CD8-positive, alpha-beta memory T cell (primary cell): Measurements from ENCODE around the gene RAD51B. TPM values are rescaled to one million over a fixed set of nuclear protein-coding genes. Genes with fewer than 3 reads are reported as not detected.

Source experiments
- CTCF ChIA-PET: fragments of 350-600 bp; sonication (Branson Sonifier 250); formaldehyde crosslinking; loops from one replicate; lab custom pipeline; 2021; ENCODE audit warnings: antibody characterized with exemption; lab: Charles Lee
- POLR2A ChIA-PET: fragments of 350-600 bp; sonication (Branson Sonifier 250); formaldehyde crosslinking; loops from one replicate; lab custom pipeline; 2021; ENCODE audit warnings: antibody characterized with exemption; lab: Charles Lee
- DNase-seq, 5 donors: peaks; one replicate each; pipeline versions ENCODE4 v3.0.0 to v3.0.0-alpha.2; 2020 to 2022; ENCODE audit warnings: mixed read lengths in 1 of 5
- H3K27ac ChIP-seq: one replicate; pipeline ENCODE4 v1.7.0; 2013; ENCODE audit warnings: low read depth, mild to moderate bottlenecking, low read length, moderate library complexity
- H3K27me3 ChIP-seq: 2 replicates; pipeline ENCODE4 v1.7.0; 2013; ENCODE audit warnings: low read length, mild to moderate bottlenecking; ENCODE audit not compliant: insufficient read depth, poor library complexity, severe bottlenecking
- H3K36me3 ChIP-seq: 2 replicates; pipeline ENCODE4 v1.7.0; 2013; ENCODE audit warnings: mild to moderate bottlenecking, low read length, moderate library complexity; ENCODE audit not compliant: insufficient read depth
- H3K4me1 ChIP-seq: 2 replicates; pipeline ENCODE4 v1.7.0; 2013; ENCODE audit warnings: mild to moderate bottlenecking, low read length, moderate library complexity; ENCODE audit not compliant: insufficient read depth
- H3K4me3 ChIP-seq: 2 replicates; pipeline ENCODE4 v1.7.0; 2013; ENCODE audit warnings: mild to moderate bottlenecking, low read length
- H3K9me3 ChIP-seq: 2 replicates; pipeline ENCODE4 v1.7.0; 2013; ENCODE audit warnings: mild to moderate bottlenecking, low read length
- H3K27ac Mint-ChIP-seq, 8 donors: one replicate each; pipeline ENCODE4 v1.8.0; 2020 to 2021; ENCODE audit warnings: mixed read lengths in 8 of 8, mild to moderate bottlenecking in 6 of 8, inconsistent platforms in 3 of 8, moderate library complexity in 3 of 8
- H3K27me3 Mint-ChIP-seq, 2 donors: one replicate each; pipeline ENCODE4 v1.8.0; 2020 to 2021; ENCODE audit warnings: mixed read lengths in 2 of 2, mild to moderate bottlenecking in 1 of 2, moderate library complexity in 1 of 2
- H3K36me3 Mint-ChIP-seq, 3 donors: one replicate each; pipeline ENCODE4 v1.8.0; 2020 to 2021; ENCODE audit warnings: mixed read lengths in 3 of 3, inconsistent platforms in 1 of 3, mild to moderate bottlenecking in 1 of 3
- H3K4me1 Mint-ChIP-seq, 3 donors: one replicate each; pipeline ENCODE4 v1.8.0; 2020 to 2021; ENCODE audit warnings: mixed read lengths in 3 of 3, inconsistent platforms in 1 of 3, mild to moderate bottlenecking in 1 of 3
- H3K4me3 Mint-ChIP-seq, 7 donors: one replicate each; pipeline ENCODE4 v1.8.0; 2020 to 2021; ENCODE audit warnings: mixed read lengths in 7 of 7, mild to moderate bottlenecking in 6 of 7, moderate library complexity in 4 of 7, inconsistent platforms in 2 of 7
- H3K9me3 Mint-ChIP-seq, 5 donors: one replicate each; pipeline ENCODE4 v1.8.0; 2020 to 2022; ENCODE audit warnings: mixed read lengths in 5 of 5, mild to moderate bottlenecking in 3 of 5, moderate library complexity in 2 of 5, inconsistent platforms in 1 of 5
- polyA plus RNA-seq: library from polyadenylated mRNA; unstranded; fragments of 300-500 nt; fragmentation: Illumina TruSeq; gene quantifications from one replicate; pipeline ENCODE4 v1.2.3, GENCODE V29; 2021
- total RNA-seq, 2 experiments: library from RNA; stranded (reverse); gene quantifications; one replicate each; pipeline ENCODE4 v1.2.3, GENCODE V29; 2021

The RAD51B gene
- total and polyA plus RNA-seq, 3 experiments from 2014 or later, result 15.7 to 22.9 (median 17.4) TPM

DNA sequence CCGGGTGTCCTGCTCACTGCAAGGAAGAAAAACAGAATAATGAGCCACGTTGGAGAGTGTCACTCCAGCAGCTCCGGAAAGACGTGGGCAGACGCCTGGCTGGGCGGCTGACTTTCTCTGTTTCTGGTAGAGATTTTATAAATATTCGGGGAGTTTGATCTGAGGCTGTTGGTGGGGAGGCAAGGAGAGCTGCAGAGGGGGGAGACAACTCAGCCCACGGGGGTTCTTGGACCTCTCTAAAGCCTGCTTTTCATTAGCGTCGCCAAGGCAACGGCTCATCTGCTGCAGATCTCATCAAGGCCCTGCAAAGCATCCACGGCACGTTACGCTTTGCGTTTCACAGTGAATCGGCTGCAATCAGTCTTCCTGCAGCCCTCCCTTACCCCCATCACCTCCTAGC lies 766.1 kb downstream of the RAD51B start:
- no peaks in the 10 kb centered on the region for H3K27me3 Mint-ChIP-seq
- no peak for DNase-seq
- Histone ChIP-seq H3K4me3 (no peak overlapping the region), H3K27me3 (no peaks in the 10 kb centered on the region), H3K9me3 (no peaks in the 10 kb centered on the region), H3K27ac (no peak overlapping the region), H3K36me3 (no peaks in the 10 kb centered on the region), H3K4me1 (no peaks in the 10 kb centered on the region)
- ChIA-PET CTCF (no interaction called here), POLR2A (no interaction called here)
- H3K4me3 Mint-ChIP-seq, result no peak overlapping the region
- peaks cover 0 to 3% (median 0%) of the 10 kb centered on the region in 3 donors for H3K4me1 Mint-ChIP-seq
- H3K9me3 Mint-ChIP-seq, result peaks cover 0 to 2% (median 0%) of the 10 kb centered on the region in 5 donors
- H3K36me3 Mint-ChIP-seq, result peaks cover 0 to 10% (median 3%) of the 10 kb centered on the region in 3 donors
- H3K27ac Mint-ChIP-seq, result peak overlapping the region in 1 of 8 donors; percentile 92

DNA sequence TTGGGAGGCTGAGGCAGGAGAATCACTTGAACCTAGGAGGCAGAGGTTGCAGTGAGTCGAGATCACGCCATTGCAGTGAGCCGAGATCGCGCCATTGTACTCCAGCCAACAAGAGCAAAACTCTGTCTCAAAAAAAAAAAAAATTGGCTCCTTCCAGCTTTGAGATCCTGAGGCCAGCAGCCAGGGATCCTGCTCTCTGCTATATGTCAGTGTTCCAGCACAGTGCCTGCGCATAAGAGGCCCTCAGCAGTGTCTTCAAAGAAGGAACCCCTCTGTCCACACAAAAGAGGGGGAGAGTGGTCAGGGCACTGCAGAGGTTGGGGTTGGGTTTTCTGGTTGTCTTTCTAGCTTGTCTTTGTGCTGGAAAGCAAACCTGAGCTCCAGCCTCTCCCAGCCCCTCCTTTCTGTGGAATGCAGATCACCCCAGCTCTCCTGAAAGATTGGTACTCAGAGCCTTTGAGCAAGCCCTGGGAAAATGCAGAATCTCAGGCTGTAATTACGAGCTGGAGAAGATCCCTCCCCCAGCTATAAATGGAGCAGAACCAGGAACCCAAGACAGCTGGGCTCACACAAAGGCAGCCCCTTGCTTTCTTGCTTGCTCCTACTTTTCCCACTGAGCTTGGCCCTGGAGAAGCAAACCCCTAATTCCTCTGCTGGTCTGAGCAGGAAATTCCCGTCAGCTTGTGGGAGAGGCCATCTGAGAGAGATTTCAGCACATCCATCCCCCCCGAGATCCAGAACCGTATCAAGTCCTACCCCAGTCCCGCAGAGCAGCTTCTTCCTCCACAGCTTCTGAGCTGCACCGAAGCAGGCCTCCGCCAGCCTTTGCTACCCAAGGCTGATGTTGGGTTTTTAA lies 767.5 kb downstream of the RAD51B start:
- H3K4me1 Mint-ChIP-seq, result peaks cover 0 to 3% (median 0%) of the 10 kb centered on the region in 3 donors
- no peak overlapping the region for H3K27ac ChIP-seq
- H3K27me3 Mint-ChIP-seq, result no peaks in the 10 kb centered on the region
- peaks cover 0 to 3% (median 0%) of the 10 kb centered on the region in 3 donors for H3K36me3 Mint-ChIP-seq
- DNase-seq, result no peak
- ChIA-PET CTCF (interaction anchor here (0.6 kb wide), 1 partner anchor 481 kb away, joined by 3 read pairs; no protein-coding TSS in a partner anchor), POLR2A (no interaction called here)
- no peaks in the 10 kb centered on the region for H3K36me3 ChIP-seq
- no peak overlapping the region for H3K4me3 ChIP-seq
- peak overlapping the region in 1 of 8 donors; percentile 35 for H3K27ac Mint-ChIP-seq
- no peak overlapping the region for H3K4me3 Mint-ChIP-seq
- no peaks in the 10 kb centered on the region for H3K9me3 Mint-ChIP-seq
- no peaks in the 10 kb centered on the region for H3K27me3 ChIP-seq
- no peaks in the 10 kb centered on the region for H3K9me3 ChIP-seq
- no peaks in the 10 kb centered on the region for H3K4me1 ChIP-seq

DNA sequence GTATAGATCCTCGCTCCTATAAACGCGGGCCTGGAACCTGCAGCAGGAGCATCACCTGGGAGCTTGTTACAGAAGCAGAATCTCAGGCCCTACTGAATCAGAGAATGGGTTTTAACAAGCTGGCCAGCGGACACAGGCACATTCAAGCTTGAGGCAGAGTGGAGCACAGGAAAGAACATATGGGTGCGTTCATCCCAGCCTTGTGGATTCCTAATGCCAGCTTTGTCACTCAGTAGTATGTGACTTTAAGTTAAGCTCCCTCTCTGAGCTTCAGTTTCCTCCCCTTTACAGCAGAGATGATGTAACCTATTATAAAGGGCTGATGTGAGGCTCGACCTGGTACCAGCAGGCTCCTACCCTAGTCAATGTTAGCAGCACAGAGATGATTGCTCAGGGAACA lies 768.4 kb downstream of the RAD51B start:
- DNase-seq, result no peak
- Histone ChIP-seq H3K4me3 (no peak overlapping the region), H3K36me3 (no peaks in the 10 kb centered on the region), H3K9me3 (no peaks in the 10 kb centered on the region), H3K27me3 (no peaks in the 10 kb centered on the region), H3K4me1 (no peaks in the 10 kb centered on the region), H3K27ac (no peak overlapping the region)
- H3K9me3 Mint-ChIP-seq, result no peaks in the 10 kb centered on the region
- POLR2A ChIA-PET, result no interaction called here
- peak overlapping the region in 1 of 8 donors; percentile 66 for H3K27ac Mint-ChIP-seq
- CTCF ChIA-PET, result interaction anchor here (0.6 kb wide), 1 partner anchor 480 kb away, joined by 3 read pairs; no protein-coding TSS in a partner anchor
- peaks cover 0 to 3% (median 0%) of the 10 kb centered on the region in 3 donors for H3K4me1 Mint-ChIP-seq
- H3K4me3 Mint-ChIP-seq, result no peak overlapping the region
- H3K27me3 Mint-ChIP-seq, result no peaks in the 10 kb centered on the region
- H3K36me3 Mint-ChIP-seq, result peaks cover 0 to 5% (median 0%) of the 10 kb centered on the region in 3 donors

DNA sequence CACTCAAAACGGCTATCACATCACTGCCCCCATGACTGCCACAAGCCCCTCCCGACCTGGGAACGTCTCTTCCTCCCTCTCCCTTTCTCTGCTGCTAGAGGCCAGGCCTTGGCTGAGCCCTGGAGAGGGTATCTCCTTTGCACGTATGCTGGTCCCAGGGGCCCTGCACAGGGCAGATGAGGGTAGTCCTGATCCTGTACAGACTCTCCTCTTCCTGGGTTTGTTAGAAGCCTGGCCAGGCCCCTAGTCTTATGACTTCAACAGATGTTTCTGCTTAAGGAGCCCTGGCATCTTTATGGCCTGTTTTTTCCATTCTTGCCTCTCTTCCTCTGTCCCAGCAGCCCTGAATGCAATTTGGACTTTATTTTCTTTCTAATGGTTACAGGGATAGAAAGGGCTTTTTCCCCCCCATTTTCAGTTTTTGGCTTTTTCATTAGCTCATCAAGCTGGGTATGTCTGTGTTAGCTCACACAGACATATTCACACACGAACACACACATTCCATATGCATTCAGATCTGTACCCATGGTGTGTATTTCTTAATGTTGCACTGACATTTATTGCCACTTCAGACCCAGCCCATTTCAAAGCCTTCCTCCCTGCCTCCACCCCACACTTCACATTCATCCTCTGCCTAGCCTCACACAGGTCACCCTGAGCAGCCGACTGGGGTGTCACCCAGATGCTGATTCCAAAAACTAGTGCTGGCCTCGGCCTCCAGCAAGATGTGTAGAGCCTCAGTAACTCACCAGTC lies 770.0 kb downstream of the RAD51B start:
- peak overlapping the region in 3 of 8 donors; percentile 4 to 39 (median 6) for H3K27ac Mint-ChIP-seq
- POLR2A ChIA-PET, result no interaction called here

DNA sequence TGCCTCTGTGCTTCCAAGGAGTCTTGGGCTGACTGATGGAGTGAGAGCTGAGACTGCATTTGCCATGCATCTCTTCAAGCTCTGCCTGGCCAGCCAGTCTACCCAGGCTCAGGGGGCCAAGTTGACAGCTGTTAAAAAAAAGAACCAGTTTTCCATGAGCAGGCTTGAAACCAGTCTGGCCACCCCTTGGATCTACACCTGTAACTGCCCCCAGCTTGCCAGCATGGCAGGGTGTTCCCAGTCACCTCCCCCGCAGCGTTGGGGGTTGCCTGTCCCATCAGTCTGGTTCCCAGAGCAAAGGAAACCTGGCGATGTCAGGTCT lies 770.6 kb downstream of the RAD51B start:
- Histone ChIP-seq H3K9me3 (no peaks in the 10 kb centered on the region), H3K27ac (no peak overlapping the region), H3K27me3 (no peaks in the 10 kb centered on the region), H3K36me3 (no peaks in the 10 kb centered on the region), H3K4me1 (no peaks in the 10 kb centered on the region), H3K4me3 (no peak overlapping the region)
- Mint-ChIP-seq H3K4me3 (no peak overlapping the region), H3K9me3 (no peaks in the 10 kb centered on the region), H3K27me3 (no peaks in the 10 kb centered on the region), H3K4me1 (peaks cover 5 to 12% (median 8%) of the 10 kb centered on the region in 3 donors), H3K36me3 (peaks cover 0 to 1% (median 0%) of the 10 kb centered on the region in 3 donors), H3K27ac (peak overlapping the region in 1 of 8 donors; percentile 39)
- no peak for DNase-seq
- CTCF ChIA-PET, result no interaction called here
- POLR2A ChIA-PET, result no interaction called here

More for the DNA sequence above, 770.0 kb downstream of the RAD51B start:
- no peaks in the 10 kb centered on the region for H3K9me3 ChIP-seq
- H3K4me1 Mint-ChIP-seq, result peaks cover 5 to 12% (median 8%) of the 10 kb centered on the region in 3 donors
- H3K27ac ChIP-seq, result no peak overlapping the region
- H3K4me3 ChIP-seq, result no peak overlapping the region
- CTCF ChIA-PET, result no interaction called here
- H3K27me3 ChIP-seq, result no peaks in the 10 kb centered on the region
- no peaks in the 10 kb centered on the region for H3K4me1 ChIP-seq
- no peaks in the 10 kb centered on the region for H3K27me3 Mint-ChIP-seq
- no peaks in the 10 kb centered on the region for H3K36me3 ChIP-seq
- H3K4me3 Mint-ChIP-seq, result no peak overlapping the region
- no peaks in the 10 kb centered on the region for H3K9me3 Mint-ChIP-seq
- peaks cover 0 to 2% (median 0%) of the 10 kb centered on the region in 3 donors for H3K36me3 Mint-ChIP-seq
- no peak for DNase-seq

DNA sequence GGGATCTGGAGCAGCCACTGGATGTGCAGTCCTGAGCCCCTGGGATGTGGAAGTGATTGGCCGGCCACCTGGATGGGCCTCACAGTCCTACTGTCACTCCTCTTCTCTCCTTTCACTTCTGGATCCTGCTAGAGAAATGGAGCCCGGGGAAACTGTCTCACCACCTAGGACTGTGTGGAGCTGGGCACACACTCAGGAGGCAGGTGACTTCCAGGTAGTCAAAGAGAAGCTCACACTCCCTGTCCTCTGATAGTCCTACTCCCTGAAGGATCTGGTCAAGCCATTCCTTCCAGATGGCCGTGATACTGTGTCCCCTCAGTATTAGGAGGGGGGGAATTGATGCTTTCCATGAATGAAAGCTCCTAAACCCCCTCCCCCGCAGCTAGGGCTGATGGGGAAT lies 772.2 kb downstream of the RAD51B start:
- POLR2A ChIA-PET, result no interaction called here
- DNase-seq, result no peak
- Mint-ChIP-seq H3K27me3 (no peaks in the 10 kb centered on the region), H3K9me3 (no peaks in the 10 kb centered on the region), H3K27ac (no peak overlapping the region), H3K4me3 (no peak overlapping the region), H3K36me3 (peaks cover 0 to 1% (median 0%) of the 10 kb centered on the region in 3 donors), H3K4me1 (peaks cover 5 to 12% (median 8%) of the 10 kb centered on the region in 3 donors)
- Histone ChIP-seq H3K4me3 (no peak overlapping the region), H3K4me1 (no peaks in the 10 kb centered on the region), H3K27me3 (no peaks in the 10 kb centered on the region), H3K27ac (no peak overlapping the region), H3K9me3 (no peaks in the 10 kb centered on the region), H3K36me3 (no peaks in the 10 kb centered on the region)
- CTCF ChIA-PET, result no interaction called here

DNA sequence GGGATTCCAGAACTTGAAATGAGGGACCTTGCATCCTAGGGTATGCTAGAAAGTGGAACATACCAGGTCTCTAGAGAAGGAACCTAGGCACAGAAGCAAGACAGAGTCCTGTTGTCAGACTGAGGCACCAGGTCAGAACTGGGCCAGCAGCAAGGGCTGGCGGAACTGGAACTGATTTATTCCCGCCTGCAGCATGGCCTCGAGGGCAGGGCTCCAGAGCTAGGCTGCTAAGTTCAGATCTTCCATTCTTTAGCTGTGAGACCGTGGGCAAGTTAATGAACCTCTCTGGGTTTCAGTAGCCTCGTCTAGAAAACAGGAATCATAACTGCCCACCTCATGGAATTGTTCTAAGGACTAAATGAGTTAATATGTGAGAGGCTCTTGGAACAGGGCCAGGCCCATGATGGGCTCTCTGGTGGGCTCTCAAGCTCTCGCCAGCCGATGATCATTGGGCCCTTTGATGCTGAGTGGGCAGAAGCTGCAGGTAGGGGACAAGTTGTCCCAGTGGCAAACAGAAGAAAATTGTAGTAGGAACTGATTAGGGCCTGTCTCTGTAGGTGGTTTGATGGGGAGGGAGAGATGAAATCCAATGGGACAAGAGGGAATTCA lies 773.5 kb downstream of the RAD51B start:
- H3K27me3 ChIP-seq, result no peaks in the 10 kb centered on the region
- Mint-ChIP-seq H3K4me3 (no peak overlapping the region), H3K27ac (peak overlapping the region in 1 of 8 donors; percentile 72), H3K9me3 (no peaks in the 10 kb centered on the region), H3K27me3 (no peaks in the 10 kb centered on the region), H3K4me1 (peaks cover 5 to 12% (median 8%) of the 10 kb centered on the region in 3 donors), H3K36me3 (peaks cover 0 to 1% (median 0%) of the 10 kb centered on the region in 3 donors)
- no peaks in the 10 kb centered on the region for H3K9me3 ChIP-seq
- POLR2A ChIA-PET, result no interaction called here
- H3K36me3 ChIP-seq, result no peaks in the 10 kb centered on the region
- H3K27ac ChIP-seq, result no peak overlapping the region
- DNase-seq, result no peak
- CTCF ChIA-PET, result interaction anchor here (1.5 kb wide), 1 partner anchor 13 kb away, joined by 3 read pairs; no protein-coding TSS in a partner anchor
- H3K4me3 ChIP-seq, result no peak overlapping the region
- H3K4me1 ChIP-seq, result no peaks in the 10 kb centered on the region
